KG1 (cell line): ENCODE data around the gene TDP2.
"Not testable (repeated sequence)": the region's sequence is repeated elsewhere in the genome, so short reads cannot be mapped to it uniquely, and the experiment has no call there.

Experiments used
- DNase-seq: peaks from one replicate; lab custom pipeline; 2025; lab: John Stamatoyannopoulos, UW

Gene TDP2

GRCh38 chr6:24678792-24679352 lies 12.2 kb upstream of the TDP2 start:
- DNase-seq = not testable (repeated sequence)

GRCh38 chr6:24673625-24674024 lies 6.9 kb upstream of the TDP2 start:
- no peak for DNase-seq

GRCh38 chr6:24672620-24673182 lies 6.0 kb upstream of the TDP2 start:
- no peak for DNase-seq

- DNase-seq = not testable (repeated sequence)
Measured at GRCh38 chr6:24671077-24671476, 4.4 kb upstream of the TDP2 start.

- DNase-seq = not testable (repeated sequence)
Measured at GRCh38 chr6:24670492-24670891, 3.8 kb upstream of the TDP2 start.

GRCh38 chr6:24668997-24669361 lies 2.3 kb upstream of the TDP2 start:
- DNase-seq = no peak

GRCh38 chr6:24668066-24668996 lies 1.6 kb upstream of the TDP2 start:
- DNase-seq = not testable (repeated sequence)

GRCh38 chr6:24667378-24667803 lies 692 bp upstream of the TDP2 start:
- DNase-seq = no peak

GRCh38 chr6:24666097-24666640 lies 530 bp downstream of the TDP2 start:
- DNase-seq = no peak

GRCh38 chr6:24664046-24664987 lies 2.4 kb downstream of the TDP2 start:
- no peak for DNase-seq

GRCh38 chr6:24663189-24663588 lies 3.5 kb downstream of the TDP2 start:
- no peak for DNase-seq

GRCh38 chr6:24662236-24662635 lies 4.5 kb downstream of the TDP2 start:
- DNase-seq = no peak

GRCh38 chr6:24661759-24662158 lies 4.9 kb downstream of the TDP2 start:
- not testable (repeated sequence) for DNase-seq

GRCh38 chr6:24660105-24660504 lies 6.6 kb downstream of the TDP2 start:
- no peak for DNase-seq

GRCh38 chr6:24659561-24659960 lies 7.1 kb downstream of the TDP2 start:
- DNase-seq = no peak

- DNase-seq = no peak
Measured at GRCh38 chr6:24658573-24659560, 7.8 kb downstream of the TDP2 start.

- no peak for DNase-seq
Measured at GRCh38 chr6:24655215-24655614, 11.5 kb downstream of the TDP2 start.

GRCh38 chr6:24650365-24650764 lies 16.3 kb downstream of the TDP2 start:
- DNase-seq = no peak

GRCh38 chr6:24649691-24650090 lies 17.0 kb downstream of the TDP2 start:
- DNase-seq = no peak

- no peak for DNase-seq
Measured at GRCh38 chr6:24648276-24648675, 18.4 kb downstream of the TDP2 start.
